Islet precursor cell (in vitro differentiated cells): ENCODE measurements around the gene GSK3B.
"Not testable (repeated sequence)": the region's sequence is repeated elsewhere in the genome, so short reads cannot be mapped to it uniquely, and the experiment has no call there.

ENCODE experiments used
- DNase-seq: peaks from one replicate; pipeline ENCODE4 v3.0.0-alpha.2; 2018

GSK3B gene

DNA sequence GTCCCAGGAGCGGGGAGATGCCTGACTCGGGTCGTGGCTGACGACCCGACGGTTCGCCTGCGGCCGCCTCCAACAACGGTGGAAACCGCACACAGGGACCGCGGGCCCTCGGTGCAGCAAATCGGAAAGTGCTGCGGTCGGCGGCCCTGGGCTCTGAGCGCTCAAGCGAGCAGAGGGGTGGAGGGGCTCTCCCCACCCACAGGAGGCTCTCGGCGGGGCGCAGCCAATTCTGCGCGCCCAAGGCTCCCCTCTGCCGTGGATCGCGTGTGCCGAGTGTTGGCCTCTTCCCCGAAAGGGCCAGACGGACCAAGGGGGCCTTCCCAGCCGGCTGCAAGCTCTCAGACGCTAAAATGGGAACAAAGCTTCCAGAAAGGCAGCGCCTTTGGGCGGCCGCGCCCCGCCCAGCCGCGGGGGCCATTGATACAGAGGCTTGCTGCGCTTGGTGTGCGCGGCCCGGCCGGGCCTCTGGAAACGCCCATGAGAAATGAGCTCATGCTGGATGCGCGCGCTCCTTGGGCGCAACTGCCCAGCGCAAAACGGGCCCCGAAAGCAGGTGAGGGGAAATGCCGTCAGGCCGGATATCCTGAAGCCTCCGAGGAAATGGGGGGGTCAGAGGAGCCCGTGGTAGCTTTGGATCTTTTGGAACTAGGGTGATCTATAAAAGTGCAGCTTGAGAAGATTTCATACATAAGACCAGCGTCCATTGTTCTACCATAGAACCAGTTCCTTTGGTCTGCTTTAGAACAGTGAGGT is 1.2 kb upstream of the GSK3B start:
- DNase-seq, result peak; percentile 95

DNA sequence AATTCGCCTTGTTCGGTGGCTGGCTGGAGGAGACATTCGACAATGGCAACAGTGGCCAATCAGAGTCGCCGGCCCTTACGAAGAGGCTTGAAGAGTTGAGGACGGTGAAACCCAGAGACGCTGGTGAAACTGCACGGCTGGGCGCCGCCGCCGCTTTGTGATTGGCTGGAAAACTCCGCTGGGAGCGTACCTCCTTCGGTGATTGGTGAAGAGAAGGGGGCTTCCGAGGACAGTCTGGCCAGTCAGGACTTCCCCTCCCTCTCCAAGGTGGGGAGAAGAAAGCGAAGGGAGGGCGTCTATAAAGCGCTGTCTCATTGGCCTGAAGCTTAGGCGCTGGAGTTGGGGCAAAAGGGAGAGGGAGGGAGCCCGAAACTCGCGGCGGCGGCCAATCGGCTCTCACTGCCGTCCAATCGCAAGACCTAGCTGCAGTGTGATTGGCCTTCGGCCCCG is 554 bp upstream of the GSK3B start:
- peak; percentile 100 for DNase-seq

DNA sequence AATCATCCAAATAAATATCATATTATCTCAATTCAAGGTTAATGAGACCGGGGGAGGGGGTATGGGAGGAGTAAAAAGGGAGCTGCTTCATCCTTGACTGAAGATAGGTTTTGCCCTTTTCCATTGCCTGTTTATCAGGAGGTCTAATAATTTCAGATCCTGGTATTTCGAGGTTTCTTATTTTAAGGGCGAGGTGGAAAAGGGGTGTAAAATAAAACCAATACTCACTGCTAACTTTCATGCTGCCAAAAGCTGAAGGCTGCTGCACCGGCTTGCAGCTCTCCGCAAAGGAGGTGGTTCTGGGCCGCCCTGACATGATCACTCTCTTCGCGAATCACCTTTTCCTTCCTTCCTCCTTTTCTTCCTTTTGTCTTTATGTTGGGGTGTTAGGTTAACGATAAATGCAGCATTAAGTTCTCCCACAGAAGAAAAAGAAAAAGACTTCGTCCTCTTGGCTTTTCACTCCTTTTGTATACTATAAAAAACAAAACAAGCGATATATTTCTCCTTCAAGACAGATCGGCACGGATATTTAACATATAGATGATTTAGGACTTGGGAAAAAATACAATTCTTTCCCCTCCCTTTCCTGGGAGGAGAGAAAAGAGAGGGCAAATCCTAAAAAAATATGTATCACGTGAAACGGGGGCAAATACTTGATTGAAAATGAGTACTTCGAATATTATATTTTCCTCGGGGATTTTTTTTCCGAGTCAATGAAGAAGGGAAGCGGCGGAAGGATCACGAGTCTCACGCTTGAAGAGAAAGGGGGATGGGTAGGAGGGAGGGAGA is 932 bp downstream of the GSK3B start:
- no peak for DNase-seq

DNA sequence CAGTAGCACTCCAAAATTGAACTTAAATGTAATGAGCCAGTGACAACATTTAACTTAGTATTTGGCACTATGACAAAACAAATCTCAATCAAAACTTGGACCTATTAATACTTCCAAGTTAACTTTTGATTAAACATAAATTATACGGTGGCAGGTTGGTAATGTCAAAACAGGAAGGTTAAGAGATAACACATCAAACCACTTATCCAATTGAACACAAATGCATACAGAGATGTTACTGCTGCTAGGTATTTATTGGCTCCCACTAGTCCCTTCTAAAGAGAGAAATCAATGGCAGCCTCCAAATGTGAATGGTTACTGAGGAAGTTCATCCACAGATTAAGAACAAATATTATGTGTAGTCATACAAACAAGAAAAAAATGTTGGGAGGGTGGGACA is 1.8 kb downstream of the GSK3B start:
- no peak for DNase-seq

DNA sequence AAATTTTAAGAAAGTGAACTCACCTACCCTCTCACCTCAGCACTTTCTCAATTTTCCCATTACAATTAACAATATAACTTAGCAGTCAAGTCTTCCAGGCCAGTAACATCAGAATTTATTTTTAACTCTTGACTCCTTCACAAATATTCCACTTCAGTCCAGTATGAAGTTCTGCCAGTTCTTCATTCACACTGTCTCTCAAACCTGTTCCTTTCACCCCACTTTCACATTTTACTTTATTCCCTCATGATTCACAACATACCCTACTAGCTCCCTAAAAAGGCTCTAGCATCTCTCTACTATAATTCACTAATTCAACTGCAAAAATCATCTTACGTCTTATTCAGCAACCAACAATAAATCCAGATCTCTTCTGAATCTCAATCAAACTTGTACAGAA is 3.8 kb downstream of the GSK3B start:
- DNase-seq, result no peak

DNA sequence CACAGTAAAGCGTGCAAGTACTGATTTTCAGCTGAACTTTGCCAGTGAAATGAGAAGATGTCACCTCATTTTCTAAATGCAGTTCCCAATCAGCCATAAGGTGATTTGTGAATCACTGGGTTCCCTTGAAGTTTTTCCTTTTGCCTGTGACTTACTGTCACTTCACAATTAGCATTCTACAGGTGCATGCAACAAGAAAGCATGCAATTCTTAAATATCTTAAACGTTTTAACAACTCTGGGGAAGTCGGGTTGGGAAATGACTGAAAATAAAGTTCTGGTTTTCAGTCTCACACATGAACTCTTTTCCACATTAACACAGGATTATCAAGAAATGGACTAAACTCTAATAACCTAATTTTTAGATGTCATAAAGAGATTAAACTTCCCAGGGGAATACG is 5.2 kb downstream of the GSK3B start:
- DNase-seq, result no peak

DNA sequence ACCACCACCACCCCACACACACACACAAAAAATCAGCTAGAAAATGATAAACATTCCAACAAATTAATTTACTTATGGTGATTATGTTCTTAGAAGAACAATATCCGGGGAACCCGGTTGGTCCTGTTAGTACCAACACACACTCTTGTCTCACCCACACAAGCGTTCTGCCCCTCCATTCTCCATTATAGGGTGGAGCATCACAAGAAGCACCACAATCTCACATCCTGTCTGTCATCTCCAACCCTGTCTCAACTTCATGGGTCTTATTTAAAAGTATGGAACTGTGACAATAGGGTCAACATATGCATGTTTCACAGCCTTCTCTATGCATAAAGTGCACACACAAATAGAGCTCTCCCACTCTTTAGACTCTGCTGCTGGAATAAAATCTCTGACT is 5.6 kb downstream of the GSK3B start:
- no peak for DNase-seq

DNA sequence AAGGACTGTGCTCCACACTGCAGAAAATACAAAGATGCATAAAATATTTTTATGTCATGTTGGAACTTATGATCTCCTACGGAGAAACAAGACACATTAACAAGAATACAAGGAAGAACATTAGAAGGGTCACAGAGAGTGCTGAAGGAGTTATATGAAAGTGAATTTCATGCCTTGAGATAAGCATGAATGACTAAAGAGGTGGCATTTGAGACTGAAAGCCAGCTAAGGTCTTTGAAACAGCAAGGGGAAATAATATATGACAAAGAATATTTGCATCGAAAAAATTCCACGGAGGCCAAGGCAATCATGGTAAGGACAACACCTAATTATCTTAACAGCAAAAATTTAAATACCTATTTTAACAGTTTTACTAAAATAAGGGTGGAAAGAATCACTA is 12.5 kb downstream of the GSK3B start:
- no peak for DNase-seq

DNA sequence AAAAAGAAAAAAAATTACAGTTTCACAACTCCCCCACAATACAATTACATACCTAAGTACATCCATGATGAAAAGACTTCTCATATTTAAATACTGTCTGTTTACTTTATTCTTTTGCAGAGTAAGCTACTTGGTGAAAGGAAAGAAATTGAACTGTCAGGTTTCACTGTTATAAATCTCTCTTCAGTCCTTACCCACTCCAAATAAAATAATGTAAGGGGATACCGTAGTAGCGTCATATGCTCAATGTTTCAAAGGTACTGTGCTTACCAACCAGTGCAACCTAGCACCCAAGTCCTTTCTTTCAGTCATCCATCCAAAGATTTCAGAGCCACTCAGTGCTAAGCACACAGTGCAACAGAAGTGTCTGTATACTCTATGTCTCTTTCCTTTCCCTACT is 13.4 kb downstream of the GSK3B start:
- DNase-seq, result no peak

DNA sequence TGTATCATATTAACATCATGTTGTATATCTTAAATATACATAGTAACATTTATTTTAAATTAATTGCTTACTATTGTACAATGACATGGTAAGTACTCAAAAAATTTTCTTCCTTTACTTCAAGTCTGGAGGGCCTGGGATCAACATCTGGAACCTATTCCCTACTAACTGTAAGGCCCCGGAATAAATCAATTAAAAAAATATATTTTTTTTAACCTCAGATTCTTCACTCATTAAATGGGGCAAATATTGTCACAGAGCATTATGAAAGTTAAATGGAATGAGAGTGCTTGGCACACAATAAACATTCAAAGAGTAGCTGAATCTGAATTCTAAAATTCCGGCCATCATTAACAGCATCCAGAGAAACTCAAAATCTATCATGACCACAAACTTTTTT is 16.5 kb downstream of the GSK3B start:
- no peak for DNase-seq

DNA sequence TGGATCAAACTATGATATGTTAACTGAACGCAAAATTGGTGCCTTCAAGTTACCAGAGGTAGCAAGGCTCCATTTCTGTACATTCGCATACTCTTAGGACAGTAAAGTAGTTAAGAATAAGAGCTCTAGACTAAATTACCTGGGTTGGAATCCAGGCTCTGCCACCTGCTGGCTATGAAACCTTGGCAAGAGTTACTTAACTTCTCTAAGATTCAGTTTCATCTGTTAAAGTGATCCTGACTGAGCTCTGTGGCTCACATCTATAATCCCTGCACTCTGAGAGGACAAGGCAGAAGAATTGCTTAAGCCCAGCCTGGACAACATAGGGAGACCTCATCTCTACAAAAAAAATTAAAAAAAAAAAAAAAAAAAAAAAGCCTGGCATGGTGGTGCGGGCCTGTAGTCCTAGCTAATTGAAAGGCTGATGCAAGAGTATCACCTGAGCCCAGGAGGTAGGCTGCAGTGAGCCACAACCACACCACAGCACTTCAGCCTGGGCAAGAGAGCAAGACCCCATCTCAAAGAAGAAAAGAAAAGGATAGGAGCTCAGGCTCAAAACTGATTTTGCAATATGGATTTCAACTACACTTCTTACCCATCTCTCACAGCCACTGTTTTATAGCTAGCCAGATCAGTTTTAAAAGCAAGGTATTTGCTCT is 21.3 kb downstream of the GSK3B start:
- DNase-seq, result no peak

DNA sequence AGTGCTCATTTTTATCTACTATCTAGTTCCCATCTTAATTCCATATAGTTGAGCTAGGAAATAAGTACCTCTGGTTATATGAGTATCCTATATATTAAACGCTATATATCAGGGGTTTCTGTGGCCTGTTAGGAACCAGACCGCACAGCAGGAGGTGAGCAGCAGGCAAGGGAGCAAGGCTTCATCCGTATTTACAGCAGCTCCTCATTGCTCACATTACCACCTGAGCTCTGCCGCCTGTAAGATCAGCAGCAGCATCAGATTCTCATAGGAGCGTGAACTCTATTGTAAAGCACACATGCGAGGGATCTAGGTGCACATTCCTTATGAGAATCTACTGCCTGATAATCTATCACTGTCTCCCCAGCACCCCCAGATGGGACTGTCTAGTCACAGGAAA is 23.0 kb downstream of the GSK3B start:
- no peak for DNase-seq

DNA sequence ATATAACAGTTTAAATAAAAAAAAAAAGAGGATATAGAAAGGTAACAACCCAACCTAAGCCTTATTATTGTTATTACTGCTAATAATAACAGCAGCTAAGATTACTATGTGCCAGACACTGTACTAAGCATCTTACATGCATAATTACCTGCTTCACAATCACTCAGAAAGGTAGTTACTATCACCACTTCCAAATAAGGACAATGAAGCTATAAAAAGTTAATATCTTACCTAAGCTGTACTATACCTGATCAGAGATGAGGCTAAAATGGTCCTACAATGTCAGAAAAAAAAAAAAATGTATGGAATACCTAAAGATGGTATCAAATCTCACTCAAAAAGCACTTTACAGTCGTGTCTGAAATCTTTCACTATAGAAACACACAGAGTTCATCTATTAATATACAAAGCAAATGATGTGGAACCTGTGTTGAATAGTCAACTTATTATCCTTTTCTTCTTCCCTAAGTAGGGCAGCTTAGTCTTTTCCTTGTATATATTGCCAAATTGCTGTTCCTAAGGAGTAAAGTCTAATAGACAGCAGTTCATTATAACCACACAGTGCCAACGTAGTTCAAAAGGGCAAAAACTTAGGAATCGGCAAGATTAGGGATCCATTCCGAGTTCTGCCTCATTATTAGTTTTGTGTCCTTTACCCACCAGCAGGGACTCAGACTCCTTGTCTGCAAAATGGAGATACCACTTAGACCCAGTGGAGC is 23.8 kb downstream of the GSK3B start:
- DNase-seq, result no peak

DNA sequence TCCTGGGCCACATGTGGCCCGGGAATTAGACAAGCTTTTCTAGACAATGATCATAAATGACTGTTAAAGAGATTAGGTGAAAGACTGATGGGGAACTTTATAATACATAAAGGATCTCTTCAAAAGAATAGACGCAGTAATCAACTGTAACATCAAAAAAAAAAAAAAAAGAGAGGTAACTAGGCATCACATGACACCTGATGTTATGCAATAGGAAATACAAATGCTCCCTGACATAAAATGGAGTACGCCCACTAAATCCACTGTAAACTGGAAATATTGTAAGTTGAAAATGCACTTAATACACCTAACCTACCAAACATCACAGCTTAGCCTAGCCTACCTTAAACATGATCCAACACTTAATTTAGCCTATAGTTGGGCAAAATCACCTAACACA is 27.2 kb downstream of the GSK3B start:
- DNase-seq, result no peak

DNA sequence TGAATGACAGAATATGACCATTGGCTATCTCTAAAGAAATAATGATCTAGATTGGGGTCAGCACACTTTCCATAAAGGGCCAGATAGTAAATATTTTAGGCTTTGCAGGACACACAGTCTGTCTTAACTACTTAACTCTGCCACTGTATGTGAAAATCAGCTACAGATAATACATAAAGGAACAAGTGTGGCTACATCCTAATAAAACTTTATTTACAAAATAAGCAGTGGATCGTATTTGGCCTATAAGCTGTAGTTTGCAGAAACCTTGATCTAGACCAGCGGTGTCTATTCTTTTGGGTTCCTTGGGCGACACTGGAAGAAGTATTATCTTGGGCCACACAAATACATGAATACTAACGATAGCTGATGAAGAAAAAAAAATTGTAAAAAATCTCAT is 27.6 kb downstream of the GSK3B start:
- no peak for DNase-seq

DNA sequence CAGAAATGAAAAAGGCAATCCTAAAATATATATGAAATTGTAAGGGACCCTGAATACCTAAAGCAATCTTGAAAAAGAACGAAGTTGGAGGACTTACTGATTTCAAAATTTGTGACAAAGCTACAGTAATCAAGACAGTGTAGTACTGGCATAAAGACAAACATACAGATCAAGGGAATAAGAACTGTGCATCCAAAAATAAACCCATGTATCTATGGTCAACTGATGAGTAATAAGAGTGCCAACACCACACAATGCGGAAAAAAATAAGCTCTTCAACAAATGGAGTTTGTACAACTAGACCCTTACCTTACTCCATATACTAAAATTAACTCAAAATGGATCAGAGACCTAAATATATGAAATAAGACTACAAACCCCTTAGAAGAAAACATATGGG is 29.6 kb downstream of the GSK3B start:
- no peak for DNase-seq

DNA sequence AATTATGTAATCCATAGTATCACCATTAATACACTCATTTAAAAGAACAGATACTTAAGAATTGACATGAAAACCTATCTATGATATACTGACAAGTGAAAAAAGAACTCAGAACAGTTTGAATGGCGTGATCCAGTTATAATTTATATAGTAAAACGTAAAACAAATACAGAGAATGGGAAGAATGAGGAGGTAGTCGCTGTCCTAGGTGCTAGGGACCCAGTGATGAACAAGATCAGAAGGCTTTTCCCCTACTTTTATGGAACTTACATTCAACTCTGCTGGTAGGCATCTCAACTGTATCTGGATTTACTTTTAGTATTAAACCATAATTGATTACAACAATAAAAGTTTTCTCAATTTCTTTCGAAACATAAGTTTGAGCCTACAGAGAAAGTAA is 31.8 kb downstream of the GSK3B start:
- DNase-seq, result no peak

DNA sequence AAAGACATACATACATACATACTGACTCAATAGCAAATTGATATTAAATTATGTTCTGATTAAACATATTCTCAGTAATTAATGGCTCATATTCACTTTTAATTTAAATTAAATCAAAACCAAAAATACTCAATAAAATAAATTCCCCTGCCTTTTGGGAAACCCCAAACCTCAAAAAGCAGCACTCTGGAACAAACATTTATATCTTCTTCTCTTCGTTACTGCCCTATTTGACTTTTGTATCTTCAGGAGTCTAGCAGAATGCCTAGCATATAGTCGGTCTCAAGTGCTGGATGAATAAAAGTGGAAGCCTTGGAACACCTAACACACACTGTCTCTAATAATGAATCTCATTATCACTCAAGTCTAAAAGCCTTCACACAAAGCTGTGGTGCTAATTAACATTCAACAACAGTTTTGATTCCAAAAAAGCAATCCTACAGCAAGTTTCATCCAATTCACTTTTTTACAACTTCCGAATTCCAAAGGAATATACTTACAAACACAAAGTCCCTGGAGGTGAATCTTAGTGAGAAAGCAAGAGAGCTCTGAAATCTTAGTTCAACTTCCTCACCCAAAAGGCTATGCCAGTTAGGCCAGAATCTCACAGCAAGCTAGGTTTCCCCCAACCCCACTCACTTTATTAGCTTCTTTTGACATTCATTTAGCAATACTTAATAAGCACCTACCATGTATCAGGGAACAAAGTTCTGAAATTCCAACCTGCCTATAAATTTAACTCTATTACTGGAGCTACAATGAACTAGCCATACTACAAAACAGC is 35.0 kb downstream of the GSK3B start:
- no peak for DNase-seq

DNA sequence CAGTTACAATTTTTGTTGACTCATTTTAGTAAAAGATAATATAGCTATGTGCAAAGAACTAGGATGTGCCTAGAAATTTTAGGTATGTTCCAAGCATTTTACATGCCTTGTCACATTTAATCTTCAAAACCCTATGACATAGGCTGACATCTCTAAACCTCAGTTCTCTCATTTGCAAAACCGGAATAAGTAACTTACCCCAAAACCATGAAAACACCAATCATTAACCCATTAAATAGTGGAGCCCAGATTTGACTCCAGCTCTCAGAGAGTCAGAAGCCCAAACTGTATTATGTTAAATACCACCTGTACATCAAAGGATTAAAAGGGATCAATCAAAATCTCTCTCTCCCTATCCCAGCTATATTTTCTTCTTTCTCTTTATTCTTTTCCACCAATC is 36.6 kb downstream of the GSK3B start:
- no peak for DNase-seq

DNA sequence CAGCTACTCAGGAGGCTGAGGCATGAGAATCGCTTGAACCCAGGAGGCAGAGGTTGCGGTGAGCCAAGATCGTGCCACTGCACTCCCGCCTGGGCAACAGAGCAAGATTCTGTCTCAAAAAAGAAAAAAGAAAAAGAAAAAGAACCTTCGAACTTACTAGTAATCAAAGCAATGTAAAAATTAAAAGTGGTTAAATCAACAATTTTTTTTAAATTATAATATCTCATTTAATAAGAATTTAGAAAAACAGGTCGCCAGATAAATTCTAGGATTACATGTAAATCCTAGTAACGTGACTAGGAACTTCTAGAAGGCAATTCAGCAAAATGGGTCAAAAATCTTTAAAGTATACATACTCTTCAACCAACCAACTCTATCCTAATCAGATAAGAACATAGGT is 37.2 kb downstream of the GSK3B start:
- no peak for DNase-seq

DNA sequence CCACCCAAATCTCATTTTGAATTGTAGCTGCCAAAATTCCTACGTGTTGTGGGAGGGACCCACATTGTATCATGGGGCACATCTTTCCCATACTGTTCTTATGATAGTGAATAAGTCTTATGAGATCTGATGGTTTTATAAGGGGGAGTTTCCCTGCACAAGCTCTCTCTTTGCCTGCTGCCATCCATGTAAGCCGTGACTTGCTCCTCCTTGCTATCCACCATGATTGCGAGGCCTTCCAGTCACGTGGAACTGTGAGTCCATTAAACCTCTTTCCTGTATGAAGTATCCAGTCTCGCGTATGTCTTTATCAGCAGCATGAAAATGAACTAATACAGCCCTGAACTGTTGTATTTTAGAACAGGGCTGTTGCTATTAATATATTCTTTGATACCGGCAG is 40.6 kb downstream of the GSK3B start:
- DNase-seq, result not testable (repeated sequence)

DNA sequence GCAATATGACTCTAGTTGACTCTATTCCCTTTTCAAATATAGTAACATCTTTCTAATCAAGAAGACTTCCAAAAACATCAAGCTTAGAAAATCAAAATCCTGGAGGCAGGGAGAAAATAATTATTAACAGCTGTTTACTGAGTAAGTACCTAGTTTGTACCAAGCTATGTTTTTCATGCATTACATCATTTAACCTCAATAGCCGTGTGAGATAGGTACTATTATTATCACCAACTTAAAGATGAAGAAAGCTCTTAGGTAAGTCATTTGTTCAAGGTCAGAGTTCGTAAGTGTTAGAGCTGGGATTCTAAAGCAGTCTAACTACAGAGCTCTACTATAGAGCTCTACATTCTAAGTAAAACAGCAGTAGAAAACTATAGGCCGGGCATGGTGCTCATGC is 41.6 kb downstream of the GSK3B start:
- DNase-seq, result no peak

DNA sequence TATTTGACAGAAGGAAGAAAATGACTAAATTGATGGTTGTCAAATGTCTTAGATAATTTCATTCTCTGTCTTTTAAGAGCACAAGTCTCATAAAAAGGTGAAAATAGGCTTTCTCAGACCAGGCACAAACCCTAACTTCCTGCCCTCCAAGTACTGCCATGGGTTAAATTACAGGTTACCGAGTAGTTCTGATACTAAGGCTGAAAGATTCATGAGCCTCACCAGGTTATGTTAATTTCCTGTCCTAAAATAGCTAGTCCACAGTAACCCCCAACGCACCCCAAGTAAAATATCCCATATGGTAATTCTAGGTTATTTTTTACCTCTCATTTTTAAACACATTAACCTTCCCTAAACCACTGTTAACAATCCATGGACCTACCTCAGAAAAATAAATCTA is 42.0 kb downstream of the GSK3B start:
- DNase-seq, result no peak
